ENCODE measurements around the gene CACNG8.

- TF ChIP-seq POLR2A (IDR thresholded peaks at IDR 0.05) = no peak
- TF ChIP-seq, protein P1, sequence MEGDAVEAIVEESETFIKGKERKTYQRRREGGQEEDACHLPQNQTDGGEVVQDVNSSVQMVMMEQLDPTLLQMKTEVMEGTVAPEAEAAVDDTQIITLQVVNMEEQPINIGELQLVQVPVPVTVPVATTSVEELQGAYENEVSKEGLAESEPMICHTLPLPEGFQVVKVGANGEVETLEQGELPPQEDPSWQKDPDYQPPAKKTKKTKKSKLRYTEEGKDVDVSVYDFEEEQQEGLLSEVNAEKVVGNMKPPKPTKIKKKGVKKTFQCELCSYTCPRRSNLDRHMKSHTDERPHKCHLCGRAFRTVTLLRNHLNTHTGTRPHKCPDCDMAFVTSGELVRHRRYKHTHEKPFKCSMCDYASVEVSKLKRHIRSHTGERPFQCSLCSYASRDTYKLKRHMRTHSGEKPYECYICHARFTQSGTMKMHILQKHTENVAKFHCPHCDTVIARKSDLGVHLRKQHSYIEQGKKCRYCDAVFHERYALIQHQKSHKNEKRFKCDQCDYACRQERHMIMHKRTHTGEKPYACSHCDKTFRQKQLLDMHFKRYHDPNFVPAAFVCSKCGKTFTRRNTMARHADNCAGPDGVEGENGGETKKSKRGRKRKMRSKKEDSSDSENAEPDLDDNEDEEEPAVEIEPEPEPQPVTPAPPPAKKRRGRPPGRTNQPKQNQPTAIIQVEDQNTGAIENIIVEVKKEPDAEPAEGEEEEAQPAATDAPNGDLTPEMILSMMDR (IDR thresholded peaks at IDR 0.05) = no peak
Observed at GRCh38 chr19:53977429-53977990, 14.8 kb downstream of the CACNG8 start.

Data from gastroesophageal sphincter (tissue), 3 donors.